ENCODE data around the gene TCF12.

TCF12 gene

DNA sequence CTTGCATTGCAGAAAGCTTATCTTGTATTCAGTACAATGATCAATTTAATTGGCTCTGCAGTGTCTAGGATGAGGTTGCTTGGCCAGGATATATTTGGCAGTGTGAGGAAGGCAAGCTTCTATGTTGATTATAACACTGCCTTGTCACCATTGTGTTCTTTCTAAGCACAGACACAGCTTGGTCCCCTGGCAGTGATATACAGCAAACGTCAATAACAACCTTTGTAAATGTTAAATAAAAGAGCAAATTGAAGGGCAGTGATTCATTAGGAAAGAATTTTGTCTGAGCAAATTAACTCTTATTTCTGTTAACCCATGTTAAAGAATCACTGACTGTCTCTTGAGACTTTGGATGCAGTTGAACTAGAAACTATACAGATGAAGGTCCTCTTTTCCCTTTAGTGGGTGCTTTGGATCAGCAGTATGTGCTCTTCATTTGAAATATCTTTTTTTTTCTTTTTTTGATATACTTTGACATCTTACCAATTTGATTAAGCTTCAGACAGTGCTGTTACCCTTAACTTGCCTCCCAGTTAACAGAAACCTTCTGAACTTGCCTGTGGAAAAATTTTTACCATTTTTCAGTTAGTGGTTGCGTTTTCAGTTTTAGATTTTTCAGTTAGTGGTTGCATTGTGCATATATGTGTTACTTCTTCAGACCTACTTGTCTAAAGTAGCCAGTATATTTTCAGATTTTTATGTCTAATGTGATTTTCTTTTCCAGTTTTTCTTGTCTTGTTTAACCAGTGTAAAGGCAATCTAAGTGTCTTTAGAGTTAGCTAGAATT lies 199.8 kb downstream of the TCF12 start:
- H3K27ac ChIP-seq (replicated peaks): no peak overlapping the region

DNA sequence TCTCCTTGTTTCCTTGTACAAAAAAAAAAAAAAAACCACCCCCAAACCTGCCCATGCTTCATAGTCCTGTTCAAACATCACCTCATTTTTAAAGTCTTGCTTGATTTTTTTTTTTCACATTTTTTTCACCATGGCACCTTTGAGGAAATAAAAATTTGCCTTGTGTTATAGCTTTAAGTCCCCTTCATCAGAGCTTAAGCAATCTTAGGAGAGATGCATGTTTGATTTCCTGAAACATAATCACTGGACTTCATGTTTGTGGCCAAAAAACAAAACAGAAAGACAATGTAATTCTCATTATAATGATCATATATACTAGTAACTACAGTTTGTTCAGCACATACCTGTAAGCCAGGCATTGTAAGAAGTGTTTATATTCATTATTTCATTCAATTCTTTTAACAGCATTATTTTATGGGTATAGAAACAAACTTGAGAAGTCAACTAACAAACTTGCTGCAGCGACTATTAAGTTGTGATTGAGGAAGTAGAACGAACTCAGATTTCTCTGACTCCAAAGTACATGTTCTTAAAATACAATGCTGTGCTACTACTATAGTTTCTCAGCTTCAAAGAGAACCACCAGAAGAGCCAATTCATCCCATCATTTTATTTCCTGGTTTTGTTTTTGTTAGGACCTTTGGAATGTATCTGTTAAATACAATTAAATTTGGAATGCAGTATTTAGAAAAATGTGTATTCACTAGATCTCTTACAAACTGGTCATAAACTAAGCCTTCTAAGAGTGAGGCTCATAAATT lies 203.8 kb downstream of the TCF12 start:
- no peak for TF ChIP-seq CTCF (IDR thresholded peaks at IDR 0.05; ENCODE audit: insufficient read depth, low read length)
- no peak for TF ChIP-seq GABPA (IDR thresholded peaks at IDR 0.05; ENCODE audit: low read depth)
- no peak for TF ChIP-seq POLR2AphosphoS5 (IDR thresholded peaks at IDR 0.05; ENCODE audit: low read depth)
- no peak for TF ChIP-seq REST (IDR thresholded peaks at IDR 0.05; ENCODE audit: insufficient replicate concordance, low read depth)
- TF ChIP-seq SPI1 (IDR thresholded peaks at IDR 0.05; ENCODE audit: borderline replicate concordance, low read depth): no peak
- DNase-seq (ENCODE audit: low read depth in 1 of 2, low spot score in 1 of 2): no peak
- Histone ChIP-seq H3K27ac (replicated peaks) (no peak overlapping the region), H3K27me3 (ENCODE audit: insufficient read depth, poor library complexity, severe bottlenecking) (no peaks in the 10 kb centered on the region), H3K4me3 (replicated peaks; ENCODE audit: insufficient read depth, low read length) (no peak overlapping the region)

More for the DNA sequence above, 199.8 kb downstream of the TCF12 start:
- H3K27me3 ChIP-seq (ENCODE audit: insufficient read depth, poor library complexity, severe bottlenecking): no peaks in the 10 kb centered on the region
- DNase-seq (ENCODE audit: low read depth in 1 of 2, low spot score in 1 of 2): no peak
- no peak overlapping the region for H3K4me3 ChIP-seq (replicated peaks; ENCODE audit: insufficient read depth, low read length)
- no peak for TF ChIP-seq GABPA (IDR thresholded peaks at IDR 0.05; ENCODE audit: low read depth)
- no peak for TF ChIP-seq CTCF (IDR thresholded peaks at IDR 0.05; ENCODE audit: insufficient read depth, low read length)
- no peak for TF ChIP-seq REST (IDR thresholded peaks at IDR 0.05; ENCODE audit: insufficient replicate concordance, low read depth)
- no peak for TF ChIP-seq POLR2AphosphoS5 (IDR thresholded peaks at IDR 0.05; ENCODE audit: low read depth)
- TF ChIP-seq SPI1 (IDR thresholded peaks at IDR 0.05; ENCODE audit: borderline replicate concordance, low read depth): no peak

DNA sequence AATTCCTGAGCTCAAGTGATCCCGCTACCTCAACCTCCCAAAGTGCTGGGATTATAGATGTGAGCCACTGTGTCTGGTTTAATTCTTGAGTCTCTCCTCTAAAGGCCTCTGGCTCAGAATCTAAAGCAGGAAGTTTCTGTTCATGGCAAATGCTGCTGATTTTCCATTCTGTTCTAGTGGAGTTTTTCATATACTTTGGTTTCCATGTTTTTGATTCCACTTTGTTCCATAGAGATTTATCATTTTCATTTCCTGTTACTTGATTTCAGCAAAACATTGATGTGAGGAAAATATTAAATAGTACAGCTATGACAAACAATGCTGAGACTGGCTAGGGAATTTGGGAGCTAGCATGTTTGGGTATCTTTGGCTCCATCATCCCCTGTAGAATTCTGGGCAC lies 205.6 kb downstream of the TCF12 start:
- no peaks in the 10 kb centered on the region for H3K27me3 ChIP-seq (ENCODE audit: insufficient read depth, poor library complexity, severe bottlenecking)
- no peak overlapping the region for H3K27ac ChIP-seq (replicated peaks)
- no peak overlapping the region for H3K4me3 ChIP-seq (replicated peaks; ENCODE audit: insufficient read depth, low read length)
- DNase-seq (ENCODE audit: low read depth in 1 of 2, low spot score in 1 of 2): no peak
- TF ChIP-seq CTCF (IDR thresholded peaks at IDR 0.05; ENCODE audit: insufficient read depth, low read length): no peak
- no peak for TF ChIP-seq SPI1 (IDR thresholded peaks at IDR 0.05; ENCODE audit: borderline replicate concordance, low read depth)
- no peak for TF ChIP-seq REST (IDR thresholded peaks at IDR 0.05; ENCODE audit: insufficient replicate concordance, low read depth)
- no peak for TF ChIP-seq GABPA (IDR thresholded peaks at IDR 0.05; ENCODE audit: low read depth)
- TF ChIP-seq POLR2AphosphoS5 (IDR thresholded peaks at IDR 0.05; ENCODE audit: low read depth): no peak

All from HL-60 (cell line).